H1 (cell line): ENCODE results near the gene CNIH1. TPM values are rescaled to one million over a fixed set of nuclear protein-coding genes. Genes with fewer than 3 reads are reported as not detected.

ENCODE experiments used
- CTCF ChIA-PET: fragments of 300-600 bp; sonication (Branson Sonifier 250); formaldehyde crosslinking; loops from one replicate; lab custom pipeline; 2021; ENCODE audit not compliant: partially characterized antibody; lab: Charles Lee
- POLR2A ChIA-PET: fragments of 300-600 bp; sonication (Branson Sonifier 250); formaldehyde crosslinking; loops from one replicate; lab custom pipeline; 2021; ENCODE audit warnings: inconsistent platforms; ENCODE audit not compliant: partially characterized antibody; lab: Charles Lee
- DNase-seq, 2 experiments: peaks; one replicate each; pipeline versions ENCODE4 v3.0.0 to v3.0.0-alpha.2; 2010 to 2022; ENCODE audit warnings: low spot score in 2 of 2, low read depth in 1 of 2, mixed read lengths in 1 of 2
- FAIRE-seq: peaks from 2 replicates; lab custom pipeline; 2011; peaks lifted over from hg19 to GRCh38; lab: Jason Lieb, UNC
- H2AFZ ChIP-seq: 2 replicates; pipeline ENCODE4 v1.8.1; 2012; ENCODE audit warnings: low read length, inconsistent platforms
- H2AK5ac ChIP-seq: 2 replicates; pipeline ENCODE4 v1.6.1; 2013; ENCODE audit warnings: low read depth, low read length
- H2BK120ac ChIP-seq: replicated peaks from 2 replicates; pipeline ENCODE3; 2013; ENCODE audit warnings: low read depth, low read length, inconsistent platforms
- H2BK12ac ChIP-seq: 2 replicates; pipeline ENCODE4 v1.6.1; 2013; ENCODE audit warnings: low read depth, low read length
- H2BK15ac ChIP-seq: 2 replicates; pipeline ENCODE4 v1.6.1; 2013; ENCODE audit warnings: low read length
- H2BK20ac ChIP-seq: 2 replicates; pipeline ENCODE4 v1.6.1; 2013; ENCODE audit warnings: low read length
- H2BK5ac ChIP-seq: 2 replicates; pipeline ENCODE4 v1.6.1; 2013; ENCODE audit warnings: low read depth, low read length
- H3K14ac ChIP-seq: 2 replicates; pipeline ENCODE4 v1.6.1; 2013; ENCODE audit warnings: inconsistent platforms; ENCODE audit not compliant: insufficient read length
- H3K18ac ChIP-seq: 2 replicates; pipeline ENCODE4 v1.6.1; 2013; ENCODE audit warnings: low read length; ENCODE audit errors: extremely low read depth
- H3K23ac ChIP-seq: 2 replicates; pipeline ENCODE4 v1.6.1; 2013; ENCODE audit warnings: inconsistent platforms; ENCODE audit not compliant: insufficient read length
- H3K23me2 ChIP-seq: 2 replicates; pipeline ENCODE4 v1.6.1; 2013; ENCODE audit warnings: low read depth, low read length
- H3K27ac ChIP-seq: 2 replicates; pipeline ENCODE4 v1.6.1; 2011; ENCODE audit warnings: low read depth, low read length, inconsistent platforms
- H3K27me3 ChIP-seq, 4 experiments: replicated peaks in 1 of 4; 1 replicate in 1 of 4; 2 replicates in 3 of 4; pipeline versions ENCODE4 v1.6.1 to v1.8.1; 2011 to 2013; ENCODE audit warnings: low read length in 3 of 4, mild to moderate bottlenecking in 3 of 4, inconsistent platforms in 2 of 4, mixed read lengths in 2 of 4, moderate library complexity in 1 of 4; ENCODE audit not compliant: control insufficient read depth in 3 of 4, insufficient read depth in 3 of 4; ENCODE audit errors: extremely low read depth in 1 of 4
- H3K36me3 ChIP-seq, 4 experiments: 2 replicates each; pipeline versions ENCODE4 v1.6.1 to v1.8.1; 2011 to 2013; ENCODE audit warnings: mild to moderate bottlenecking in 4 of 4, low read length in 3 of 4, moderate library complexity in 2 of 4, control low read depth in 1 of 4, inconsistent platforms in 1 of 4; ENCODE audit not compliant: insufficient read depth in 4 of 4, control insufficient read depth in 2 of 4
- H3K4ac ChIP-seq: replicated peaks from 2 replicates; pipeline ENCODE3; 2013; ENCODE audit warnings: low read length, low read depth, mixed read lengths, inconsistent platforms; ENCODE audit not compliant: insufficient read length
- H3K4me1 ChIP-seq, 4 experiments: replicated peaks in 1 of 4; 1 replicate in 1 of 4; 2 replicates in 3 of 4; pipeline versions ENCODE4 v1.6.1 to v1.8.1; 2011 to 2013; ENCODE audit warnings: low read length in 3 of 4, inconsistent platforms in 2 of 4, mixed read lengths in 1 of 4; ENCODE audit not compliant: insufficient read depth in 4 of 4, control insufficient read depth in 3 of 4
- H3K4me2 ChIP-seq, 2 experiments: 2 replicates each; pipeline versions ENCODE4 v1.6.1 to v1.8.1; 2011 to 2013; ENCODE audit warnings: low read depth in 2 of 2, low read length in 2 of 2, control low read depth in 1 of 2, inconsistent platforms in 1 of 2, mild to moderate bottlenecking in 1 of 2; ENCODE audit not compliant: insufficient read depth in 1 of 2
- H3K4me3 ChIP-seq, 4 experiments: fragments of 200-600, 300-600 bp in 1 of 4; sonication (generic), shearing (Covaris generic), sonication (Bioruptor Twin) in 1 of 4; 2 replicates each; pipeline versions ENCODE4 v1.5.1 to v1.8.1; 2011 to 2016; ENCODE audit warnings: low read length in 4 of 4, low read depth in 3 of 4, control low read depth in 2 of 4, inconsistent platforms in 2 of 4, mild to moderate bottlenecking in 2 of 4, mixed read lengths in 1 of 4, moderate library complexity in 1 of 4; ENCODE audit not compliant: insufficient read depth in 2 of 4; ENCODE audit errors: extremely low read depth in 1 of 4
- H3K56ac ChIP-seq: replicated peaks from 2 replicates; pipeline ENCODE3; 2013; ENCODE audit warnings: low read depth, mild to moderate bottlenecking, mixed read lengths, low read length, inconsistent platforms; ENCODE audit not compliant: insufficient read length
- H3K79me1 ChIP-seq: 2 replicates; pipeline ENCODE4 v1.6.1; 2013; ENCODE audit warnings: low read depth, low read length, control low read depth
- H3K79me2 ChIP-seq, 2 experiments: 2 replicates each; pipeline versions ENCODE4 v1.6.1 to v1.8.1; 2012 to 2013; ENCODE audit warnings: low read length in 2 of 2, mild to moderate bottlenecking in 2 of 2, inconsistent platforms in 1 of 2; ENCODE audit not compliant: insufficient read depth in 2 of 2, control insufficient read depth in 1 of 2
- H3K9ac ChIP-seq, 4 experiments: replicated peaks in 1 of 4; 1 replicate in 1 of 4; 2 replicates in 3 of 4; pipeline versions ENCODE4 v1.6.1 to v1.8.1; 2011 to 2013; ENCODE audit warnings: low read depth in 3 of 4, low read length in 3 of 4, control low read depth in 2 of 4, mild to moderate bottlenecking in 2 of 4, moderate library complexity in 2 of 4, inconsistent platforms in 1 of 4; ENCODE audit errors: extremely low read depth in 1 of 4
- H3K9me3 ChIP-seq, 2 experiments: 2 replicates each; pipeline versions ENCODE4 v1.6.1 to v1.8.1; 2012 to 2013; ENCODE audit warnings: mild to moderate bottlenecking in 2 of 2, moderate library complexity in 2 of 2, control low read depth in 1 of 2, inconsistent platforms in 1 of 2, low read depth in 1 of 2, low read length in 1 of 2, mixed read lengths in 1 of 2; ENCODE audit not compliant: insufficient read depth in 2 of 2
- H4K20me1 ChIP-seq, 2 experiments: replicated peaks in 1 of 2; 2 replicates each; pipeline versions ENCODE3 to v1.8.1; 2011 to 2013; ENCODE audit warnings: inconsistent platforms in 2 of 2, low read length in 2 of 2, mild to moderate bottlenecking in 1 of 2; ENCODE audit not compliant: insufficient read depth in 2 of 2, control insufficient read depth in 1 of 2
- H4K5ac ChIP-seq: 2 replicates; pipeline ENCODE4 v1.6.1; 2013; ENCODE audit warnings: low read length, low read depth, mixed read lengths, inconsistent platforms; ENCODE audit not compliant: insufficient read length
- H4K8ac ChIP-seq: 2 replicates; pipeline ENCODE4 v1.8.0; 2013; ENCODE audit warnings: mild to moderate bottlenecking, moderate library complexity, low read length, inconsistent platforms; ENCODE audit not compliant: insufficient read depth; ENCODE audit errors: extremely low read depth
- H4K91ac ChIP-seq: replicated peaks from 2 replicates; pipeline ENCODE3; 2013; ENCODE audit warnings: low read length, mixed read lengths, inconsistent platforms; ENCODE audit not compliant: insufficient read length
- WGBS, 2 experiments: shearing (Covaris generic) in 1 of 2; methylation state at CpG; one replicate each; pipeline versions ENCODE4 v1.1.6 to v1.1.7; 2013 to 2015; ENCODE audit warnings: low lambda C conversion rate in 2 of 2, mixed read lengths in 2 of 2, inconsistent platforms in 1 of 2, low coverage in 1 of 2, missing lambda C conversion rate in 1 of 2; ENCODE audit not compliant: insufficient replicate concordance in 2 of 2, insufficient coverage in 1 of 2, insufficient read length in 1 of 2; ENCODE audit errors: extremely low coverage in 1 of 2, missing lambda C conversion rate in 1 of 2; 5-methylcytosine and 5-hydroxymethylcytosine counted together
- polyA plus RNA-seq, 7 experiments: library from polyadenylated mRNA; depleted of rRNA in 3 of 7; stranded (reverse) in 5 of 7; unstranded in 2 of 7; fragments of >200 nt in 5 of 7; fragments of 200-250 nt in 2 of 7; gene quantifications; 1 replicate in 5 of 7; 2 replicates in 1 of 7; 4 replicates in 1 of 7; pipeline versions ENCODE4 v1.2.1 to v1.2.3, GENCODE V29; 2011 to 2013; ENCODE audit warnings: missing spikeins in 2 of 7, mixed read lengths in 2 of 7
- total RNA-seq: library from RNA; stranded (reverse); fragmentation: NEBNext Ultra II Directional; extraction: Animal tissue kit (Norgen Biotek cat#: 25700); gene quantifications from 2 replicates; pipeline ENCODE4 v1.2.1, GENCODE V29; 2021

Gene CNIH1
- total and polyA plus RNA-seq, 2 of the 8 experiments (the other 6 are each of a cell fraction or from before 2014, with no cell fraction given), result 119 to 333 TPM

DNA sequence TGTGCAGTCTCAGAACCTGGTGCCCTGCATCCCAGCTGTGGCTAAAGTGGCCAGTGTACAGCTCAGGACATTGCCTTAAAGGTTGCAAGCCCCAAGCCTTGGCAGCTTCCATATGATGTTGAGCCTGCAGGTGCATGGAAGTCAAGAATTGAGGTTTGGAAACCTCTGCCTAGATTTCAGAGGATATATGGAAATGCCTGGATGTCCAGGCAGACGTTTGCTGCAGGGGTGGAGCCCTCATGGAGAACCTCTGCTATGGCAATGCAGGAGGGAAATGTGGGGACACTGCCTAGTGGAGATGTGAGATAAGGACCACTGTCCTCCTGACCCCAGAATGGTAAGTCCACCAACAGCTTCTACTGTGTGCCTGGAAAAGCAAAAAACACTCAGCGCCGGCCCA lies 17.9 kb upstream of the CNIH1 start:
- no peak for FAIRE-seq
- Histone ChIP-seq H3K56ac (no peak overlapping the region), H3K23me2 (no peaks in the 10 kb centered on the region)

More for the DNA sequence above, 17.9 kb upstream of the CNIH1 start:
- no peak overlapping the region for H2AFZ ChIP-seq
- H2BK12ac ChIP-seq, result no peak overlapping the region
- no peaks in the 10 kb centered on the region for H3K27me3 ChIP-seq
- H2BK5ac ChIP-seq, result no peak overlapping the region
- no peak overlapping the region for H3K14ac ChIP-seq
- no peak overlapping the region for H4K5ac ChIP-seq
- no peaks in the 10 kb centered on the region for H3K36me3 ChIP-seq
- peaks cover 6 to 13% of the 10 kb centered on the region in 2 experiments for H3K9me3 ChIP-seq
- H3K27ac ChIP-seq, result no peak overlapping the region
- H3K23ac ChIP-seq, result no peak overlapping the region
- H3K9ac ChIP-seq, result no peak overlapping the region
- H2AK5ac ChIP-seq, result no peak overlapping the region
- H2BK120ac ChIP-seq, result no peak overlapping the region
- no peaks in the 10 kb centered on the region for H3K79me2 ChIP-seq
- no peak overlapping the region for H4K8ac ChIP-seq
- no peaks in the 10 kb centered on the region for H3K79me1 ChIP-seq
- DNase-seq, result no peak
- H3K4me2 ChIP-seq, result no peak overlapping the region
- H2BK15ac ChIP-seq, result no peak overlapping the region
- H3K4me3 ChIP-seq, result no peak overlapping the region
- H2BK20ac ChIP-seq, result no peak overlapping the region
- H3K18ac ChIP-seq, result no peak overlapping the region
- POLR2A ChIA-PET, result no interaction called here
- H3K4me1 ChIP-seq, result no peaks in the 10 kb centered on the region
- CTCF ChIA-PET, result interaction anchor here (0.6 to 1.2 kb wide), 2 partner anchors 17 to 105 kb away, joined by 3 to 4 read pairs; no protein-coding TSS in a partner anchor
- H4K91ac ChIP-seq, result no peak overlapping the region
- no peaks in the 10 kb centered on the region for H4K20me1 ChIP-seq
- 90% methylated on average over 3 of the region's 3 CpGs; no CpG with 5 or more reads in 1 of the 2 experiments for WGBS, 2 experiments
- no peak overlapping the region for H3K4ac ChIP-seq
